C1 segment of cervical spinal cord (tissue), 14 donors: ENCODE results near the gene MAEA.

ENCODE experiments used
- DNase-seq, 14 donors: peaks; one replicate each; lab custom pipeline; 2025; lab: John Stamatoyannopoulos, UW

MAEA gene

DNA sequence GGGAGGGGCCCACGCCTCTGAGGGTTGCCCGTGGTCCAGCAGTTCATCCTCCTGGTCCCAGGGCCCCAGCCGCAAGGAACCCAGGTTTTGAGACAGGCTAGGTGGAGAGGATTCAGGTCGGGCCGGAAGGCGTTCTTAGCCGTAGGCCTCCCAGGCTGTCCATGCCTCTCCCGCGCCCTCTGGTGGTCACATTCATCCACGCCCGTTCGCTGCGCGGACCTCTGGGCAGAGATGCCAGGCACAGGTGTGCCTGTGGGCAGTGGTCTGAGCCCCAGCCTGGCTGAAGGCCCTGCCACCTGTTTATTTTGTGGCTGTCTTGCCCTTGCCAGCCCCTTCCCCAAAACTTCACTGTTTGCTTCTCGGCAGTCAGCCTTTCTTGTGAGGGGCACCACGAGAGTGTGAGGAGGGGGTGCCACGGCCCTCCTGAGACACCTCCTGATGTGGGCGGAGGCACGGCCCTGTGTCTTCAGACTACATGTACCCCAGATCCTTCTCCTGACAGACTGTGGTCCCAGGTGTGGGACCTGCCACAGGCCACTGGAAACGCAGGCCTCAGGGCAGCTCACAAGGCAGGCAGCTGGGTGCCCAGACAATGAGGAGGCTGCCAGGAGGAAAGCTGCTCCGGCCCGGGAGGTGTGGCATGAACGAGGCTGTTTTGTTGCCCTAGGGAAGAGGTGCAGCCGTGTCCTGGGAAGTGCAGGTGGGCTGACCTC, 62.3 kb downstream of the MAEA start:
- DNase-seq: peak in 12 of 14 donors; percentile 4 to 74 (median 43)

DNA sequence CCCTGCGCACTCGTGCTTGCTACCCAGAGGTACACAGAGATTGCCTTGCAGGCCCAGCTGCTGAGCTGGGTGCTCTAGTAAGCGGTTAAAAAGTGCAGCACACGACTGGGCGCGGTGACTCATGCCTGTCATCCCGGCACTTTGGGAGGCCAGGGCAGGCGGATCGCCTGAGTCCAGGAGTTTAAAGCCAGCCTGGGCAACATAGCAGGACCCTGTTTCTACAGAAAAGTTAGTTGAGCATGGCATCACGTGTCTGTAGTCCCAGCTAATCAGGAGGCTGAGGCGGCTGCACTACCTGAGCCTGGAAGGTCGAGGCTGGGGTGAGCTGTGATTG, 62.8 kb downstream of the MAEA start:
- no peak for DNase-seq

DNA sequence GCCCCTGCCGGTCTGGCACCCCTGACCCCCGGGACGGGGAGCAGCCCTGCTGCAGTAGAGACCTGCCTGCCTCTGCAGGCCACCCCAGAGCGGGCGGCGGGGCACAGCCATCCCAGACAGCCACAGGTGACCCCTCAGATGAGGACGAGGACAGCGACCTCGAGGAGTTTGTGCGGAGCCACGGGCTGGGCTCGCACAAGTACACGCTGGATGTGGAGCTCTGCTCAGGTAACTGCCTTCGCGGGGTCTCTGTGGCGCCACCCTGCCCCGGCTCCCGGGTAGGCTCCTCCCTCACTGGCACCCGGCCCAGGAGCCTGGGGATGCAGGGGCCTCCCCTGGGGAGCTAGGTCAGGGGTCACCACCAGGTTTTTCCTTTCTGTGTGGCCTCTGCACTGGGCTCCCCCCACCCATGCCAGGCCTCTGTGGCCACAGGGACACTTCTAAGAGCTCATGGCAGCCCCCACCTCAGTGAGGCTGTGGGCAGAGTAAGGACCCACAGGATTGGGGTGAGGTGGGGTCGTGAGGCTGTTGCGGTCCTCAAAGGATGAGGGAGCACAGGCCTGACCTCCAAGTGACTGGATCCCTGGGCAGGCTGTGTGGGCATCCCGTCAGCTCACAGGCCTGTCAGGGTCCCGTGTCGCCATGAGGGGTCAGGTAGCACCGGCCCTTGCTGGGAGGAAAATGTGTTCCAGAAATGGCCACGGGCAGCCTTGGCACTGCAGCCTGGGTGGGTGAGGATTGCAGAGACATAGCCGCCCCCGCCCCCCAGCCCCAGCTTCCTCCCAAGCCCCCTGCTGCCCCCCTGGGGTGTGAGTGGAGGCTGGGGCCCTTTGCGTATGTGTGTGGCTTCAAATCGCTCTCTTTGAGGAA, 63.7 kb downstream of the MAEA start:
- no peak for DNase-seq

DNA sequence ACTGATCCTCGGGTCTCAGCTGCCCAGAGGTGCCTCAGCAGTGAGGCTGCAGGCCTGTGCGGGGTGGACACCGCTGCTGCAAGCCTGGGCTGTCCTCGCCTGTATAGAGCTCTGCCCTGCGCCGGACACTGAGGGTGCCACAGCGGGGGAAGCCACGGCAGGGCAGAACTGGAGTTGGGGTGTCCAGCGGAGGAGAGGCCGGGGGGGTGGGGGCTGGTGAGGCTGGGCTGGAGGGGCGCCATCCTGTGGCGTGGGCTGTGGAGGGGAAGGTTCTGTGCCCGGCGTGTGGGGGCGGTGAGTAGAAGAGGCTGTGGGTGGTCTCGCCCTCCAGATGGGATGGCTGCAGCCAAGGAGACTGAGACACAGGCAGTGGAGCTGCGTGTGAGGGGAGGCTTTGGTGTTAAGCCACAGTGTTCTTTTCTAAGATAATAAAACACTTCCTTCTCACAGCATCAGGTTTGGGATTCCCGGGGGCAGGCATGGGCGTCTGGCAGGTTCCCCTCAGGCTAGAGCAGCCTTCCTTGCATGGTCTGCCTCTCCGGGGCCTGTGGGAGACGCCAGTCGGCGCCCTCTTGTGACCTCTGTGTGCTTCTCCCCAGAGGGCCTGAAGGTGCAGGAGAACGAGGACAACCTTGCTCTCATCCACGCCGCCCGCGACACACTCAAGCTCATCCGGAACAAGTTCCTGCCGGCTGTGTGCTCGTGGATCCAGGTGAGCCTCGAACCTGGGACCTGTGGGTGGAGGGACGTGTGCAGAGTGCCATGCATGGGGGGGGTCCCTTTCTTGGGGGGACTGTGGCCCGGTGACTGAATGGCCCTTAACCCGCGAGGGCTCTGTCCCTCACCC, 64.7 kb downstream of the MAEA start:
- DNase-seq: no peak

DNA sequence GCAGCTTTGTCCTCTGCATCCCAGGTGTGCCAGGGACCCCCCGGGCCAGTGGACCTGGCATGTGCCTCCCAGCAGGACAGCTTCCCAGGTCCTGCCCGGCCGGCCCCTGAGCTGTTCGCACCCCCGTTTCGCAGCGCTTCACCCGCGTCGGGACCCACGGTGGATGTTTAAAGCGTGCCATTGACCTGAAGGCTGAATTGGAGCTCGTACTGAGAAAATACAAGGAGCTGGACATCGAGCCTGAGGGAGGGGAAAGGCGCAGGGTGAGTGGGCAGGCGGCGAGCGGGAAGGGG, 65.2 kb downstream of the MAEA start:
- DNase-seq: no peak

DNA sequence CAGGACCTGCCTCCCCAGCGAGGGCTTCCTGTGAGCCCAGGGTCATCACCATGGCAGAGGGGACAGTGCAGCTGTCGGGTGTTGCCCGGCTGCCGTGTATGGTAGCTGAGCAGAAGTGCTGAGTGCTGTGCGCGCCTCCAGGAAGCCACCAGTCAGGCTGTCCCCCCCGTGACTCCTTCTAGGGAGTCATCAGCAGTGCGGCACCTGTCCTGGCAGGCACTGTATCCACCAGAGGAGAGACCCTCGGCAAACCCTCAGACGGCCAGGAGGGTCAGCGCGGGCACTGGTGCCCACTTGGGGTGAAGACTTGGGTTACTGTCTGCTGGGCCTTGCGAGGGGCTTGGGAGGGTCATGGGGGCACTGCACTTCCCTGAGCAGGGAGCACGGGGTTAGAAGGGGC, 65.7 kb downstream of the MAEA start:
- DNase-seq: no peak

DNA sequence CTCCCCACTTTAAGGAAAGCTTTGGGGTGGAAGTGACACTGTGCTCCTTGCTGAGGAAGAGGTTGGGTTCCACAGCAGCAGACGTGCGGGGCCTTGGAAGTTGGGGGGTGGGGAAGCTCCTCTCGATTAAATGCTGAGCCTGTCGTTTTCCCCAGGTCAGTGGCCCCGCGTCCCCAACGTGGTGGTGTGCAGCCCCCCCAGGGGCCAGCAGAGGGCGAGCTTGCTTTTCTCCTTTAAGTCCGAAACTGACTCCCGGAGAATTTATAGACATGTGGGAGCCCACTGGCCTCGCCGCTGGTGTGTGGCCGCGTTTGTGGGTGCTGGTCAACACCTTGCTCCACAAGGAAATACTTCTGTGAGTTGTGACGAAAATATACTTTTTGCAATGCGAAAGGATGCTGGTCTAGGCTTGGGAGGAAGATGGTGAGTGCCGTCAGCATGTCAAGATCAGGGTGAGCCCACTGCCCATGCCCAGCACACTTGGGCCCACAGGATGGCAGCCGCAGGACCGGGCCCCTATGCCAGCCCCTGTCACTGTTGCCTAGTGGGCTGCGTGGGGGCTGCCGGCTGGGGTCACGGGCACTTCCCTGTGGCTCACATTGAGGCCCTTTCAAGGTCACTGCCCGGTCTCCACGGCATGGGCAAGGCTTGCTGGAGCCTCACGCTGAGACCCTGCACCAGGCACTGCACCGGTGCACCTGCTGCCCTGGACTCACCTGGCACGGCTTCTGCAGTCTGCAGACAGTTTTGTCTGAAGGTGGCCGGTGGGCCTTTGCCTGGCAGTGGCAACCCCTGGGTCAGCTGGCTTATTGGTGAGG, 66.7 kb downstream of the MAEA start:
- peak in 9 of 14 donors; percentile 8 to 60 (median 19) for DNase-seq

DNA sequence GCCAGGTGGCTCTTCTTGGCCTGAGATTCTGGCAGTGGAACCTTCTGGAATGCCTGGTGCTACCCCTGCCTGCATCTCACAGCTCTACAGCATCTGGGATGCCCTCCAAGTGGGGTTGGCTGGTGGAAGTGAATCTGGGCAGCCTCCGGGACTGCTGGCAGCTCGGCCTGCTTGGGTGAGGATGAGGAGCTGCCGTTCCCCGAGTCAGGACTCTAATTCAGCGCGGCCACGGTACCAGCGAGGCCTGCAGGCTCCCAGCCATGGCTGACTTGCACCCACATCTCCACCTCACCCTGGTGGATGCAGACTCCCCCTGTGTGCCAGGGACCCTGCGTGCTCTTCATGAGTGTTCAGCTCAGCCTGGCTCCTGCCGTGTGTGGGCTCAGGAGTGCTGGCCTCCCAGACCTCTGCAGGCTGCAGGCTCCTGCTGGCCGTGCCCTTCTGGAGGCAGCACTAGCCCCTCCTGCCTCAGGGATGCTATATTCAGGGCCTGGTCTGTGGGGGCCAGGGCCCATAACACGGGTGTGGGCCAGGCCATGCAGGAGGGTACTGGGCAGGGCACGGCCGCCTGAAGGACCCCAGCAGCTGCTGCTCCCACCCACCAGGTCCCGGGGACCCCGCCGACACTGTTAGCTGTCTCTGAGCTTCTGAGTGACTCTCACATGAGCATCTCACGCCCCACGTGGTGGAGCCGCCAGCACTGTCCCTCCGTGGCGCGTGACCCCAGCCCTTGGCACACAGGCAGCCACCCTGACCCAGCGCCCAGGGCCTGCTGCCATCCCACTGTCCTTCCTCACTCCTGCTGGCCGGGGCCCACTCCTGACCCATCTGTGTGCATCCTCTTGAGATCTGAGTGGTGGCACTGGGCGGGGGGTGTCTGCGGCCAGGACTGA, 67.9 kb downstream of the MAEA start:
- DNase-seq: peak in 10 of 14 donors; percentile 3 to 74 (median 52)

DNA sequence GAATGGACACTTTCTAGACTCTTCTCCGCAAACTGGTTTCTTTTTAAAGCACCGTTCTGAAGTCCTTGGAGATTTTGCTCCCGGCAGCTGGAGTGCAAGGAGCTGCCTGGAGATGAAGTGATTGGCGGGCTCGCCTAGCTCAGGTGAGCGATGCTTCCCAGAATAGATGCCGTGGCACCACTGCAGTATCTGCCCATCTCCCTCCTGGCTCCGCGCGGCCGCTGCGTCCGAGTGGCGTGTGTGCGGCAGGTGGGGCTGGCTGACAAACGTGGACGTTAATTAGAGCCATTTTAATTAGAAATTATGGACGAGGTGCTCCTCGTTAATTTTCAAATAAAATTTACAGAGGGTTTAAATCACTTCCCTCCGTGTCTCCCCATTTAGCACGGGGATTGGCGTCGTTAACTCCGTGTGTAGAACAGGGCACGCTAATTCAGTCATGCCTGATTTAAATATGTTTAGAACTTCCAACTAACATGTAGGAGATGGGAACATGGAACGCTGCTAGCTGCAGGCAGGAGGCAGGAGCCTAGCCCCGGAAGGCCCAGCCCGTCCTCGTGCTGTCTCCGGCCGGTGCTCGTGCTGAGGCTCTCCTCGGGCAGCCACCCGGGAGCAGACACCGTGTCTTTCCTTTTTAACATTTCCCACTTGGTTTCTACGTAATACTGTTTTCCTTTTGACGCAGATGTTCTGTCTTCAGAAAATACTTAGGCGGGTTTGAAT, 68.9 kb downstream of the MAEA start:
- DNase-seq: no peak

DNA sequence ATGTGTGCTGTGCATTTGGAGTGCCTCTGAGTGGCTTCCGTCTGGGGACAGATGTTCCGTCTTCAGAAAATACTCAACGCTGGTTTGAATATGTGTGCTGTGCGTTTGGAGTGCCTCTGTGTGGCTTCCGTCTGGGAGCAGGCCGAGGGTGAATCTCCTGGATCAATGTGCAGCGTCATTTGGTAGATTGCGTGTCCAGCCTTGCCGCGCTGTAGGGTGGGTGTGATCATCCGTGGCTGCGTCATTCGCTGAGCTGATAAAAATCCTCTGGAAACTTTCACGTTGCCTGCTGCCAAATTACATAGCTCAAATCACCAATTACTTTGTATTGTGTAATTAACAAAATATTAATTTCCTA, 69.4 kb downstream of the MAEA start:
- no peak for DNase-seq

DNA sequence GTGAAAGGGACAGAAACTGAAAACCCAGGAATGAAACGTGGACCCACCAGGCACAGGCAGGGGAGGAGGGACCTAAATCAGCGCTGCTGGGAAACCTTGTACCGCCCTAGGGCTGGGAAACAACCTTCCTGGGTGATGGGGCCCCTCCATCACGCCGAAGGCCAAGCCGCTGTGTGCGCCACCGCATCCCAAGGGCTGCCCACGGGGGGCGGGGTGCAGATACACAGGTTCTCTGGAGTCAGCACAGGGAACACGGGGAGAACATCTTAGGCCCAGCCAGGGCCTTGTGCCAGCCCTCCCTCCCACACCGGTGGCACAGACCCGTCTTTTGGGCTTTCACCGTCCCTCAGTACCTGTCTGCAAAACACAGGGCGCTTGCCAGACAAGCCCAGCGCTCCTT, 70.3 kb downstream of the MAEA start:
- no peak for DNase-seq

DNA sequence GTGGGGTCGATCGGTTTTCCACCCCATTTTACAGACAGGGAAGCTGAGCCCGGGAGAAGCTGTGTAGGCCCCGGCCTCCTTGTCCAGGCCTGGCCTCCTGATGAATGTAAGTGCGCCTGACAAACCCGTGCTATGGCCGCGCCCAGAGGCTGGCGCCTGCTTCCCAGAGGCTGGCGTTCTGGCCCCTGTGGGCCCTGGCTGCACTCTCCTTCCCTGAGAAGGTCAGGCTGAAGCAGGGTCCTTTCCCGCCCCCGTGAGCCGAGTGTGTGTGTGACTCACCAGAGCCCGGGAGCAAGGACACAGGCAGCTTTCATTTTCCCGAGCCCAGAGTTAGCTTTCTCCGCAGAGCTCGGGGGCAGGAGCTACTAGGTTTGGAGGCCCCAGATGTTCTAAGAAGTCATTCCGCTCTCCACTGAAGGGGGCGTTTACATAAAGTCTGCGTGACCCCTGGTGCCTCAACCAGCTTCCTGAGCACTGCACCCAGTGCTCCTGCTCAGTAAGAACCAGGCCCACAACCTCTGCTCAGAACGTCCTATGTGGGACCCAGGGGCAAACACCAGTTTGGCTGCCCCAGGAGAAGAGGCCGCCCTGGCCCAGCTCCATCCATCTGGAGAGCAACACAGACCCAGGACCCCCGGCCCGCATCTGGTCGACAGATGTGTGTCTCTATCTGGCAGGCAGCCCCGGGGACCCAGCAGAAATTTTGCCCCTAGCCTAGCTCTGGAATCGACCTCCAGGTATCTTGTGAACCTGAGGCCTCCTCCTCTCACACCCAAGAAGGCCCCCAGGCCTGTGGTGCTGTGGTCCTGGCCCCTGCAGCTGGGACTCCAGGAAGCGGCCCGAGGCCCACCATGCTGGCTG, 71.0 kb downstream of the MAEA start:
- no peak for DNase-seq

DNA sequence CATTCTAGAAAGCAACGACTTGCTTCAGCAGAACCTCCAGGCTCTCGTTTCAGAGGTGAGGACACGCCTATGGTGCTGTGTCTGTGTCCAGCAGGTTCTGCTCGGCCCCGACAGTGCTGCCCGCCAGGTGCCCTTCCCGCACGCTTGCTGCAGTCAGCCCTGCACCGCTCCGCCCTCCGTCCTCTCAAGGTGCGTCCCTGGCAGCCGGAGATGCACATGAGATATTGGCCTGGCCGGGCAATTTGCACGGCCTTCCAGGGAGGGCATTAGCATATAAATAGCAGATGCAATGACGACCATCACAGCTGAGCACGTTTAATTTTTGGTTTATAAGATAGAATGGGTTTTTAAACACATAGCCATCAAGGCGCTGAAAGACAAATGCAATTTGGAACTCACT, 71.7 kb downstream of the MAEA start:
- DNase-seq: no peak

DNA sequence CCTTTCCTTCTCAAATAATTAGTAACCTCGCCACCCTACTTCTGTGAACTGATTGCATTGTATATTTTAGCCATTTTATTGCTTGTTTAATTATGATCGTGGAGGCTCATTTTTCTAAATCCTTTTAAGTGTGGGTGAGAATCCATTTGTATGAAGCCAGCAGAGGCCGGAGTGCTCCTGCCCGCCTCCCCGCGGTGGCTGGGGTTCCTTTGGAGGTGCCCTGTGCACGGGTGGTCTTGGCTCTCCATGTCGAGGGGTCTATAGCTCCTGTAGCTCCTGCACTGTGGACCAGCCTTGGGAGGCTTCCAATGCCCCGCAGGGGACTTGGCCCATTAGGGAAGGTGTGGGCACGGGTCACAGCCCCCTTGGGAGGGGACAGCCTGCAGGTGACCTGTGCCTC, 72.4 kb downstream of the MAEA start:
- DNase-seq: no peak

DNA sequence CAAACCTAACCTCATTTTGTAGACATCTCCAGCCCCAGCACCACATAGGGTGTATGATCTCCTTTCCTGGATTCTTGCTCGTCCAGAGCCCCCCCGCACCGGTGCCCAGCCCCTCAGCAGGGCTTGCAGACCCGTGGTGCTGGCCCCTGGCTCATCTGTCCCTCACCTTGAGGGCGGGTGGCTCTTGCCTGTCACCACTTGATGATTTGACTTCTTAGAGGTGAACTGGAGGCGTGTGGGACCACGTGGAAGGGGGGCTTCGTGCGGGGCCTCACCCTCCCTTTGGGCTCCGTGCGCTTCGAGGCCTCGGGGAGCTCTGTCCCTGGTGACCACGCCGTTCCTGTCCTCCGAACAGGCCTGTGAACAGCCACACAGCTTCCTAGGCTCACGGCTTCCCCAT, 72.8 kb downstream of the MAEA start:
- no peak for DNase-seq

DNA sequence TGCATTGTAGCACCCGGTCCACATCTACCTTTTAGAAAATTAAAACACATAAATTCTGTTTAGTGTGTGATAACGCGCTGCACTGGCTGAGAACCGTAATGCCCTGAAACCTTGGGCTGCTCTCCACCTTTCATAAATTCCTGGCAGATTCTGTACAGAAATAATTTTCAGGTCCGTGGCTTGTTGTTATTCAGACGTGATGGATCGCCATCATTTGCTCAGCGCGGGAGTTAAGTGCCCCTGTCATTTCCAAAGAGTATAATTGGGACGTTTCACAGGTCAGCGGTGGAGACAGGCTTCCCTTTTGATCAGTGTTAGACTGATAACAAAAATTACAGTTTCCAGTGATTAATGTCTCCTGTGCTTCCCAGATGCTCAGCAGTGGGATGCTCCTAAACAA, 73.8 kb downstream of the MAEA start:
- DNase-seq: no peak

DNA sequence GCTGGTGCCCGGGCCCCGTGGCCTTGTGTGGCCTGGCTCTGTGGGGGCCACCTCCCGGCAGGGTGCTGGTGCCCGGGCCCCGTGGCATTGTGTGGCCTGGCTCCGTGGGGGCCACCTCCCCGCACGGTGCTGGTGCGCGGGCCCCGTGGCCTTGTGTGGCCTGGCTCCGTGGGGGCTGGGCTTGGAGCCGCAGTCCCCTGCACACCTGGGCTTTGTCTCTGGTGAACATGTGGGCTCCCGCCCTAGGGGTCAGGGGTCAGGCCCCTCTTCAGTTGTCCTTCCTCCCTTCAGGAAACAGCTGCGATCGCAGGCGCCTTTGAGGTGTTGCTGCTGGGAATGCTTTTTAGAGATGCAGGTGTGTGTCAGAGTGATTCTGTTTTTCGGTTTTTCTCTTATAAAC, 74.5 kb downstream of the MAEA start:
- no peak for DNase-seq

DNA sequence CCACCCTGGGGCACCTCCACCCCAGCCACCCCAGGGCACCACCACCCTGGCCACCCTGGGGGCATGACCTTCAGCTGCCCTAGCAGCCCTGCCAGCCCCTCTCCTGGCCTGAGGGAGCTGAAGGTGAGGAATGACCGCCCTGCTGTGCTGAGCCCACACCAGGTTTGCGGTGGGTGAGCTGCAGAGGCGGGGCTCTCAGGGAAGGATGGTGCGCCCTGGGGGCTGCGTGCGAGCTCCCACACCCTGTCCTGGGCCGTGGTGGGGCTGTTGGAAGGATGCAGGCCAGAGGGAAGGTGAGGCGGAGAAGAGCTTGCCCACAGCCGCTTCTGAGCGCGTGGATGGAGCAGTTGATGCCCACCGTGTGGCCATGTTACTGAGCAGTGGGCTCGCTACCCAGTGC, 75.1 kb downstream of the MAEA start:
- no peak for DNase-seq
